B cell (primary cell): Measurements from ENCODE around the gene FRMD4B.

Experiments used
- CTCF ChIP-seq: fragments of 200-600 bp; IDR thresholded peaks from one replicate; pipeline ENCODE4 v1.8.0; 2022; ENCODE audit warnings: antibody characterized with exemption, mild to moderate bottlenecking
- EZH2 ChIP-seq: IDR thresholded peaks from 2 replicates; pipeline ENCODE4 v1.6.1; 2012; ENCODE audit warnings: borderline replicate concordance, low read depth, mild to moderate bottlenecking, moderate library complexity, low read length; ENCODE audit not compliant: insufficient read depth, poor library complexity, severe bottlenecking

DNA sequence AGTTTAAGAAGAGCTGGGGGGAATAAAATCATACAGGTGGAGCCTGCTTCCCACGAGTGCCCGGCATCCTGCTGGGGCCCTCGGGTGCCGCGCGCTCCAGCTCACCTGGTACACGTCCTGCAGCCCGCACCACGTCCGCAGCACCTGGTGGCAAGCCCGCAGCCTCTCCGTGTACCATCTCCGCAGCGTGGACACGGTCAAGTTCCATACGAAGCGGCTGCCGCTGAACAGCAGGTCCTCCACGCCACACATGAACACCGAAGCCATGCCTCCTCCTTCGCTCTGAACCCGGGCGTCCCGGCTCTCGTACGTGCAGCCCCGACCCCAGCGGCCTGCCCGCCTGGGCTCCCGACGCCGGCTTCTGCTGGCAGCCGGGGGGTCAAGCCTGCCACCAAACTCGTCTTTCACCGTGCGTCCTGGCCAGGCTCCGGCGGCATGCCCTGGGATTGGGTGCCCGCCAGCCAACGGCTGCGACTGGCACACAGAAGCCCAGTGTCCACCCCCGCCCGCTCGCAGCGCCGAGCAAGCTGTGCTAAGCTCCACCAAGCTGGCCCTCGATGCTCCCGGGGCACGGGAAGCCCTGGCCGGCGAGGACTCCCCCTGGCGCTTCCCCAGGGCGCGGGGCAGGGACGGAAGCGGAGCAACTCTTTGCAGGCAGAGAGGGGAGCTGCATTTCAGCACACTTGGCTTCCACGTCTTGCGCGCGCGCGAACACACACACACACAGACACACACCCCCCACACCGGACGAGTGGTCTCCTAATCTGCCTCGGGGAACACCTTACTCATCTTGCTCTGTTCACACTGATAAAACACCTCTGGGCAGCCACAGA is at the start of gene FRMD4B:
- TF ChIP-seq CTCF = no peak
- no peak for TF ChIP-seq EZH2
